Left lung (tissue), 10 donors: ENCODE measurements around the gene TBC1D8. TPM values are rescaled to one million over a fixed set of nuclear protein-coding genes. Genes with fewer than 3 reads are reported as not detected.
A peak's percentile ranks its signal among the peaks of the same experiment; 100 is the strongest.

Experiments
- ATAC-seq: fragments of 200-7000 bp; cut with Tn5 transposase; one replicate; pipeline ENCODE4 v1.9.1; 2020; ENCODE audit warnings: moderate library complexity
- DNase-seq, 4 donors: peaks; one replicate each; pipeline ENCODE4 v3.0.0-alpha.2; 2013 to 2020
- H3K27ac ChIP-seq, 2 donors: fragments of 200-600 bp; sonication (generic) in 1 of 2; one replicate each; pipeline versions ENCODE4 v1.5.0 to v1.8.0; 2020 to 2021
- H3K27me3 ChIP-seq, 2 donors: fragments of 200-600 bp; sonication (generic) in 1 of 2; one replicate each; pipeline versions ENCODE4 v1.5.0 to v1.8.0; 2020 to 2021
- H3K36me3 ChIP-seq, 2 donors: fragments of 200-600 bp; sonication (generic) in 1 of 2; one replicate each; pipeline versions ENCODE4 v1.5.0 to v1.8.0; 2020 to 2021
- H3K4me1 ChIP-seq, 2 donors: fragments of 200-600 bp; one replicate each; pipeline ENCODE4 v1.8.0; 2021
- H3K4me3 ChIP-seq, 2 donors: fragments of 200-600 bp; sonication (generic) in 1 of 2; one replicate each; pipeline versions ENCODE4 v1.5.0 to v1.8.0; 2020 to 2021; ENCODE audit warnings: mild to moderate bottlenecking in 1 of 2
- H3K9me3 ChIP-seq, 2 donors: fragments of 200-600 bp; sonication (generic) in 1 of 2; one replicate each; pipeline versions ENCODE4 v1.5.0 to v1.8.0; 2020 to 2021
- intact Hi-C, 2 donors: fragments of 100-400 bp; cut with DNase I; formaldehyde crosslinking; loops; one replicate each; pipeline versions ENCODE4 v1.11.2 to v1.14.2; 2022
- polyA plus RNA-seq, 6 donors: library from polyadenylated mRNA; unstranded; fragments of 120-200 nt; gene quantifications; one replicate each; pipeline ENCODE4 v1.2.1, GENCODE V29; 2013; ENCODE audit not compliant: insufficient read length in 6 of 6
- total RNA-seq, 2 donors: library from RNA; stranded (reverse); fragmentation: NEBNext Ultra II Directional; extraction: Animal tissue kit (Norgen Biotek cat#: 25700); gene quantifications; one replicate each; pipeline ENCODE4 v1.2.1, GENCODE V29; 2021
- TF ChIP-seq, protein P1 (sequence below), 2 donors: fragments of 200-600 bp; sonication (generic) in 1 of 2; IDR thresholded peaks; one replicate each; pipeline versions ENCODE4 v1.5.0 to v1.8.0; 2021; ENCODE audit warnings: antibody characterized with exemption in 2 of 2
- donor health status: DM: no; HTN: yes; CAD: no.
- donor health status: DM: no; HTN: no; CAD: no.

Gene TBC1D8
- total and polyA plus RNA-seq, 8 donors = 11.7 to 36.5 (median 32.1) TPM

DNA sequence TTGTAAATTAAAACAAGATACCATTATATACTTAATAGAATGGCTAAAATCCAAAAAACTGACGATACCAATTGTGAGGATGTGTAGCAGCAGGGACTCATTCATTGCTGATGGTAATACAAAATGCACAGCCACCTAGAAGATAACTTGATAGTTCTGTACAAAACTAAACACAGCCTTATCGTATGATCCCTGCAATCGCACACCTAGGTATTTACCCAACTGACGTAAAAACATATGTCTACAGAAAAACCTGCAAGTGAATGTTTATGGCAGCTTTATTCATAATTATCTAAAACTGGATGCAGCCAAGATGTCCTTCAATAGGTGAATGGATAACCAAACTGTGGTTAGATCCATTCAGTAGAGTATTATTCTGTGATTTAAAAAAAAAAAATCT lies 45.5 kb downstream of the TBC1D8 start:
- Histone ChIP-seq H3K4me1 (peaks cover 0 to 23% of the 10 kb centered on the region in 2 donors), H3K36me3 (no peaks in the 10 kb centered on the region), H3K4me3 (no peak overlapping the region), H3K9me3 (peaks cover 0 to 2% of the 10 kb centered on the region in 2 donors), H3K27me3 (no peaks in the 10 kb centered on the region), H3K27ac (no peak overlapping the region)
- TF ChIP-seq, protein P1, sequence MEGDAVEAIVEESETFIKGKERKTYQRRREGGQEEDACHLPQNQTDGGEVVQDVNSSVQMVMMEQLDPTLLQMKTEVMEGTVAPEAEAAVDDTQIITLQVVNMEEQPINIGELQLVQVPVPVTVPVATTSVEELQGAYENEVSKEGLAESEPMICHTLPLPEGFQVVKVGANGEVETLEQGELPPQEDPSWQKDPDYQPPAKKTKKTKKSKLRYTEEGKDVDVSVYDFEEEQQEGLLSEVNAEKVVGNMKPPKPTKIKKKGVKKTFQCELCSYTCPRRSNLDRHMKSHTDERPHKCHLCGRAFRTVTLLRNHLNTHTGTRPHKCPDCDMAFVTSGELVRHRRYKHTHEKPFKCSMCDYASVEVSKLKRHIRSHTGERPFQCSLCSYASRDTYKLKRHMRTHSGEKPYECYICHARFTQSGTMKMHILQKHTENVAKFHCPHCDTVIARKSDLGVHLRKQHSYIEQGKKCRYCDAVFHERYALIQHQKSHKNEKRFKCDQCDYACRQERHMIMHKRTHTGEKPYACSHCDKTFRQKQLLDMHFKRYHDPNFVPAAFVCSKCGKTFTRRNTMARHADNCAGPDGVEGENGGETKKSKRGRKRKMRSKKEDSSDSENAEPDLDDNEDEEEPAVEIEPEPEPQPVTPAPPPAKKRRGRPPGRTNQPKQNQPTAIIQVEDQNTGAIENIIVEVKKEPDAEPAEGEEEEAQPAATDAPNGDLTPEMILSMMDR (IDR thresholded peaks at IDR 0.05) = no peak
- no peak for DNase-seq
- intact Hi-C loops = no loop called here
- no peak for ATAC-seq

DNA sequence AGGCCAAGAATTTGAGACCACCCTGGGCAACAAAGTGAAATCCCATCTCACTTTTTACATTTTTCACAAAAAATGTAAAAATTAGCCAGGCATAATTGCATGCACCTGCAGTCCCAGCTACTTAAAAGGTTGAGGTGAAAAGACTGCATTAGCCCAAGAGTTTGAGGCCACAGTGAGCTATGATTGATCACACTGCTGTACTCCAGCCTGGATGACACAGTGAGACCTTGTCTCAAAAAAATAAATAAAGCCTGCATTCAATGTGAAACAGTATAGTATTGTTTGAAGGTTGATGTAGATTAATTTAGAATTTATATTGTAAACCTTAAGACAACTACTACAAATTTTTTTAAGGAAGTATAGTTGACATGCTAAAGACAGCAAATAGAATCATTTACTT lies 53.5 kb downstream of the TBC1D8 start:
- no peaks in the 10 kb centered on the region for H3K27me3 ChIP-seq
- DNase-seq = no peak
- H3K4me3 ChIP-seq = no peak overlapping the region
- TF ChIP-seq, protein P1 (IDR thresholded peaks at IDR 0.05) = no peak
- ATAC-seq = no peak
- peaks cover 0 to 3% of the 10 kb centered on the region in 2 donors for H3K9me3 ChIP-seq
- no peaks in the 10 kb centered on the region for H3K36me3 ChIP-seq
- intact Hi-C loops = no loop called here
- H3K4me1 ChIP-seq = peaks cover 0 to 10% of the 10 kb centered on the region in 2 donors
- H3K27ac ChIP-seq = peak overlapping the region in 1 of 2 donors; percentile 58

DNA sequence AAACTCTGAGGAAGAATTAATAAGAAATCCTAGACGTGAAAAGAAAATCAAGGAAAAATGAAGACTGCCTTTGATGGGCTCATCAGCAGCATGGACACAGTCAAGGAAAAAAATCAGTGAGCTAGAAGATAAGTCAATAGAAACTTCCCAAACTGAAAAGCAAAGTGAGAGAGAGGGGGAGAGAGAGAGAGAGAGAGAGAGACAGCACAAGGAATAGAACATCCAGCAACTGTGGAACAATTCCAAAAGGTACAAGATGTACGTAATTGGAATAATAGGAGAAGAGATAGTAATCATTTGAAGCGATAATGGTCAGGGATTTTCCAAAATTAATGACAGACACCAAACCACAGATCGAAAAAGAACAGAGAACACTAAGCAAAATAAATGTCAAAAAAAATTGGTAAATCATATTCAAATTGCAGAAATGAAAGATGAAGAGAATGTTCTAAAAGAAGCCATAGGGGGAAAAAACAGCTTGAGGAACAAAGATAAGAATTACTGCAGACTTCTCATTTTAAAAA lies 54.5 kb downstream of the TBC1D8 start:
- H3K27ac ChIP-seq = no peak overlapping the region
- intact Hi-C loops = no loop called here
- H3K4me3 ChIP-seq = no peak overlapping the region
- H3K27me3 ChIP-seq = no peaks in the 10 kb centered on the region
- TF ChIP-seq, protein P1 (IDR thresholded peaks at IDR 0.05) = no peak
- H3K36me3 ChIP-seq = no peaks in the 10 kb centered on the region
- ATAC-seq (no peak), DNase-seq (no peak)
- peaks cover 0 to 10% of the 10 kb centered on the region in 2 donors for H3K4me1 ChIP-seq
- peaks cover 0 to 3% of the 10 kb centered on the region in 2 donors for H3K9me3 ChIP-seq

DNA sequence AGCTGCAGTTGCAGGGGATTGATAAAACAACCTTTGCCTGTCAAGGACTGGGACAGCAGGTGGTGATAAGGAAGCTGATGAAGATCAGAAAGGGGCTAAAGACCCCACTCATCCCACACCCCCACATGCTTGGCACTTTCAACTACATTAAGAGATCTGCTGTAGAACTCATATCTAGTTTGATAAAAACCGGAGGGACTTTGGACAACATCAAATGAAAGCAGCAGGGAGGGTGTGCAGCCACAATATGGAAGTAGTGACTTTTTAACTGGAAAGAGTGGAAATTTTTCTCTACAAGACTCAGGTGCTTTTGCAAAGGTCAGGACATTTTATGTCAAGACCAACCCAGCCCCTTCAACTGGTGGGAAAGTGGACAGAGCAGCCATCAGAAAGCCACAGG lies 56.8 kb downstream of the TBC1D8 start:
- no peaks in the 10 kb centered on the region for H3K36me3 ChIP-seq
- DNase-seq (no peak), ATAC-seq (no peak)
- TF ChIP-seq, protein P1 (IDR thresholded peaks at IDR 0.05) = no peak
- no peak overlapping the region for H3K27ac ChIP-seq
- intact Hi-C loops = no loop called here
- no peaks in the 10 kb centered on the region for H3K9me3 ChIP-seq
- H3K27me3 ChIP-seq = no peaks in the 10 kb centered on the region
- peaks cover 0 to 14% of the 10 kb centered on the region in 2 donors for H3K4me1 ChIP-seq
- no peak overlapping the region for H3K4me3 ChIP-seq

GRCh38 chr2:101089942-101090799 lies 61.0 kb downstream of the TBC1D8 start:
- Histone ChIP-seq H3K27ac (no peak overlapping the region), H3K4me1 (peaks cover 0 to 4% of the 10 kb centered on the region in 2 donors), H3K27me3 (no peaks in the 10 kb centered on the region), H3K9me3 (no peaks in the 10 kb centered on the region), H3K4me3 (no peak overlapping the region), H3K36me3 (no peaks in the 10 kb centered on the region)
- intact Hi-C loops = no loop called here
- no peak for DNase-seq
- TF ChIP-seq, protein P1 (IDR thresholded peaks at IDR 0.05) = no peak
- no peak for ATAC-seq
